DOHH2 (cell line): Measurements from ENCODE around the gene MOB1B.

ENCODE experiments used
- CTCF ChIP-seq: fragments of 200-600 bp; sonication (generic); IDR thresholded peaks from one replicate; pipeline ENCODE4 v1.5.1; 2014; ENCODE audit warnings: antibody characterized with exemption, mild to moderate bottlenecking, low read depth, low read length; ENCODE audit not compliant: poor library complexity, severe bottlenecking
- EZH2phosphoT487 ChIP-seq: fragments of 200-600 bp; sonication (generic); IDR thresholded peaks from 2 replicates; pipeline ENCODE4 v1.6.1; 2017; ENCODE audit warnings: borderline replicate concordance, mild to moderate bottlenecking, antibody characterized with exemption, low read length, moderate library complexity, mixed read lengths

- TF ChIP-seq CTCF = no peak
- no peak for TF ChIP-seq EZH2phosphoT487
Measured at GRCh38 chr4:70976252-70976651, 74.1 kb downstream of the MOB1B start.
